Epithelial cell of prostate (primary cell): ENCODE data around the gene WFDC10A.
"Not testable (repeated sequence)": the region's sequence is repeated elsewhere in the genome, so short reads cannot be mapped to it uniquely, and the experiment has no call there.

Experiments
- DNase-seq: peaks from one replicate; pipeline ENCODE4 v3.0.0-alpha.2; 2011; ENCODE audit warnings: low read depth, low spot score
- H3K27ac ChIP-seq: fragments of 450-650 bp; 2 replicates; pipeline ENCODE4 v1.5.1; 2017; ENCODE audit warnings: mild to moderate bottlenecking

The WFDC10A gene

DNA sequence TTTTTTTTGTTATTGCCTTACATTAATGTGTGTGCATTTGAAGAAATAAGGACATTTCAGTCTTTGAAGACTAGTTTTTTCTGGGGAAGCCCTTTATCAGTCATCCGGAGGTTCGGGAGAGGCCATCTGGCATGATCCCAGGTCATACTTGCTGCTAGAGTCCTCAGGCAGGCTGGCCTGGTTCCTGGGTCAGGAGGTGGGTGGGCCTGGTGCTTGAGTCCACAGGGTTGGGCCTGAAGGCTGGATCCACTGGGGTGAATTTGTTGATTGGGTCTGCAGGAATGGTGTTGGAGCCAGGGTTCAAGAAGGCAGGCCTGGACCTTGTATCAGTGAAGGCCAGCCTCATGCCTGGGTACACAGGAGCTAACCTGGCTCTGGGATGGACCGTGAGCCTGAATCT lies 17.3 kb downstream of the WFDC10A start:
- DNase-seq: no peak
- no peak overlapping the region for H3K27ac ChIP-seq

GRCh38 chr20:45647441-45648050 lies 18.0 kb downstream of the WFDC10A start:
- DNase-seq: no peak
- no peak overlapping the region for H3K27ac ChIP-seq

DNA sequence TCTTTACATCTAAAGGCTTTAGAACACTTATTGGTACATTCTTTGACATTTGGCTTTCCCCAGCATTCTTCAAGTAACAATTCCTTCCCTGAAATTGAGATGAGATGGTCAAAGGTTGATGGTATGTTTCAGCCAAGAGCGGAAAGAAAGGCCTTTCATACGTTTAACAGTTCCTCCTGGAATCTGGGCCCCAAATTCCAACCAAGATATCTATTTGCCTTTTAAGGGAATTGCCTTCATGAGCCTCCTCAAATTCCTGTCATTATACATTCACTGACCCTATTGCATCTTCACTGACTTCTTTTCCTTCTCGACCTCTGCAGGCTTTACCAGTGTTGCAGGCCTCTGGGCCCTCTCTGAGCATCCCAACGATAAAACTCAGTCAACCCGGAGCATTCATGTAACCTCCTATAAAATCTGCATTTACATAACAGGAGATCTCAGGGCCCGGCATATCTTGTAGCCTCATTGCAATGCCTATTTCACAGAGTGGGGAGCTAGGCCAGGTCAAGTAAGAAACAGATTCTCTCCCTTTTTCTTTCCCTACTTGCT lies 19.8 kb downstream of the WFDC10A start:
- no peak for DNase-seq
- H3K27ac ChIP-seq: no peak overlapping the region

DNA sequence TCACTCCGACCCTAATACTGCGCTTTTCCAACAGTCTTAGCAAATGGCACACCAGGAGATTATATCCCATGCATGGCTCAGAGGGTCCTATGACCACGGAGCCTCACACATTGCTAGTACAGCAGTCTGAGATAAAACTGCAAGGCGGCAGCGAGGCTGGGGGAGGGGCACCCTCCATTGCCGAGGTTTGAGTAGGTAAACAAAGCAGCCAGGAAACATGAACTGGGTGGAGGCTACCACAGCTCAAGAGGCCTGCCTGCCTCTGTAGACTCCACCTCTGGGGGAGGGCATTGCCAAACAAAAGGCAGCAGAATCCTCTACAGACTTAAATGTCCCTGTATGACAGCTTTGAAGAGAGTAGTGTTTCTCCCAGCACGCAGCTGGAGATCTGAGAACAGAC lies 22.2 kb downstream of the WFDC10A start:
- H3K27ac ChIP-seq, DNase-seq: not testable (repeated sequence)

DNA sequence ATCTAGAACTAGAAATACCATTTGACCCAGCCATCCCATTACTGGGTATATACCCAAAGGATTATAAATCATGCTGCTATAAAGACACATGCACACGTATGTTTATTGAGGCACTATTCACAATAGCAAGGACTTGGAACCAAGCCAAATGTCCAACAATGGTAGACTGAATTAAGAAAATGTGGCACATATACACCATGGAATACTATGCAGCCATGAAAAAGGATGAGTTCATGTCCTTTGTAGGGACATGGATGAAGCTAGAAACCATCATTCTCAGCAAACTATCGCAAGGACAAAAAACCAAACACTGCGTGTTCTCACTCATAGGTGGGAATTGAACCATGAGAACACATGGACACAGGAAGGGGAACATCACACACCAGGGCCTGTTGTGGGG lies 27.5 kb downstream of the WFDC10A start:
- not testable (repeated sequence) for DNase-seq, H3K27ac ChIP-seq

- no peak for DNase-seq
- H3K27ac ChIP-seq: no peak within 1 kb of the TSS
Observed at GRCh38 chr20:45670139-45670538, 40.6 kb downstream of the WFDC10A start, which contains the start of gene WFDC11. TSS of gene WFDC11 (minus strand) at chr20:45670239. CDS start at chr20:45650600, 19,639 bp downstream.

DNA sequence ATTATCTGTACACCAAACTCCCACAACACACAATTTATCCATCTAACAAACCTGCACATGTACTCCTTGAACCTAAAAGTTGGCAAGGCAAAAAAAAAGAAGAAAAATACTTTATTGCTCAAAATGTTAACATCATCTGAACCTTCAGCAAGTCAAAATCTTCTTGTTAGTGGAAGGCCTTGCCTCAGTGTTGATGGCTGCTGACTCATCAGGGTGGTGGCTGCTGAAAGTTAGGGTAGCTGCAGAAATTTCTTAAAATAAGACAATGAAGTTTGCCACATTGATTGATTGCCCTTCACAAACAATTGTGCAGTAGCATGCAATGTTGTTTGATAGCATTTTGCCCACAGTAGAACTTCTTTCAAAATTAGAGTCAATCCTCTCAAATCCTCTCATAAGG lies 43.2 kb downstream of the WFDC10A start:
- DNase-seq: no peak
- H3K27ac ChIP-seq: no peak overlapping the region

GRCh38 chr20:45679650-45680049 lies 50.1 kb downstream of the WFDC10A start:
- DNase-seq: no peak
- no peak overlapping the region for H3K27ac ChIP-seq
